ENCODE data around the gene GCN1. TPM values are rescaled to one million over a fixed set of nuclear protein-coding genes. Genes with fewer than 3 reads are reported as not detected.
A peak's percentile ranks its signal among the peaks of the same experiment; 100 is the strongest.

Gene GCN1
- total RNA-seq (10 to 100 TPM; 49.1 to 53.4 TPM), polyA plus RNA-seq (ENCODE audit: insufficient read length in 2 of 2) (10 to 100 TPM; 39.2 to 49.4 TPM)
- long read RNA-seq, donor 1, full-length matches to known transcripts = 1 of 7 reads
- long read RNA-seq, donor 1, partial matches to known transcripts = 6 of 7 reads
- long read RNA-seq, donor 1, other reads (novel, unspliced or antisense) = 0 of 7 reads
- long read RNA-seq, donor 2 = 0 reads
- long read RNA-seq, donor 3 = 0 reads
- long read RNA-seq, donor 4, full-length matches to known transcripts = 3 of 12 reads
- long read RNA-seq, donor 4, partial matches to known transcripts = 9 of 12 reads
- long read RNA-seq, donor 4, other reads (novel, unspliced or antisense) = 0 of 12 reads

- Histone ChIP-seq H3K4me1 (ENCODE audit: control insufficient read depth, insufficient read depth, low read length) (peaks cover 28% of the 10 kb centered on the region), H3K9me3 (ENCODE audit: control insufficient read depth, insufficient read depth, low read length) (no peaks in the 10 kb centered on the region), H3K27ac (ENCODE audit: low read depth, low read length) (peak within 1 kb of the TSS; percentile 79), H3K4me3 (ENCODE audit: low read depth, low read length) (peak within 1 kb of the TSS; percentile 65), H3K36me3 (ENCODE audit: control insufficient read depth, insufficient read depth, low read length) (peaks cover 40% of the 10 kb centered on the region), H3K27me3 (ENCODE audit: control insufficient read depth, insufficient read depth, low read length) (no peaks in the 10 kb centered on the region)
- WGBS (ENCODE audit: insufficient coverage) = 3% methylated on average over 53 of the region's 62 CpGs
- DNase-seq (ENCODE audit: low read depth in 4 of 6, low spot score in 6 of 6) = peak; percentile 57 to 92 (median 72)
These were observed at the start of gene GCN1 for GRCh38 chr12:120194534-120195395. TSS of gene GCN1 (minus strand) at chr12:120194715. CDS start at chr12:120194697, 18 bp downstream.

GRCh38 chr12:120242971-120243699, 48.6 kb upstream of the GCN1 start:
- no peak overlapping the region for H3K27ac ChIP-seq (ENCODE audit: low read depth, low read length)
- 100% methylated on average over 2 of the region's 8 CpGs for WGBS (ENCODE audit: insufficient coverage)
- H3K27me3 ChIP-seq (ENCODE audit: control insufficient read depth, insufficient read depth, low read length) = no peaks in the 10 kb centered on the region

GRCh38 chr12:120242275-120242799, 47.8 kb upstream of the GCN1 start:
- H3K36me3 ChIP-seq (ENCODE audit: control insufficient read depth, insufficient read depth, low read length) = peaks cover 3% of the 10 kb centered on the region
- H3K4me3 ChIP-seq (ENCODE audit: low read depth, low read length) = no peak overlapping the region
- 74% methylated on average over 5 of the region's 9 CpGs for WGBS (ENCODE audit: insufficient coverage)
- H3K27me3 ChIP-seq (ENCODE audit: control insufficient read depth, insufficient read depth, low read length) = no peaks in the 10 kb centered on the region
- peak overlapping the region; percentile 6 for H3K27ac ChIP-seq (ENCODE audit: low read depth, low read length)
- DNase-seq (ENCODE audit: low read depth in 4 of 6, low spot score in 6 of 6) = no peak
- H3K9me3 ChIP-seq (ENCODE audit: control insufficient read depth, insufficient read depth, low read length) = no peaks in the 10 kb centered on the region
- H3K4me1 ChIP-seq (ENCODE audit: control insufficient read depth, insufficient read depth, low read length) = peaks cover 45% of the 10 kb centered on the region

More at GRCh38 chr12:120242971-120243699, 48.6 kb upstream of the GCN1 start:
- Histone ChIP-seq H3K4me1 (ENCODE audit: control insufficient read depth, insufficient read depth, low read length) (peaks cover 39% of the 10 kb centered on the region), H3K4me3 (ENCODE audit: low read depth, low read length) (no peak overlapping the region), H3K36me3 (ENCODE audit: control insufficient read depth, insufficient read depth, low read length) (peaks cover 2% of the 10 kb centered on the region), H3K9me3 (ENCODE audit: control insufficient read depth, insufficient read depth, low read length) (no peaks in the 10 kb centered on the region)
- no peak for DNase-seq (ENCODE audit: low read depth in 4 of 6, low spot score in 6 of 6)

GRCh38 chr12:120241561-120242274, 47.2 kb upstream of the GCN1 start:
- WGBS (ENCODE audit: insufficient coverage) = 51% methylated on average over 8 of the region's 9 CpGs
- no peak for DNase-seq (ENCODE audit: low read depth in 4 of 6, low spot score in 6 of 6)
- H3K36me3 ChIP-seq (ENCODE audit: control insufficient read depth, insufficient read depth, low read length) = peaks cover 3% of the 10 kb centered on the region
- peaks cover 46% of the 10 kb centered on the region for H3K4me1 ChIP-seq (ENCODE audit: control insufficient read depth, insufficient read depth, low read length)
- H3K9me3 ChIP-seq (ENCODE audit: control insufficient read depth, insufficient read depth, low read length) = no peaks in the 10 kb centered on the region
- H3K4me3 ChIP-seq (ENCODE audit: low read depth, low read length) = no peak overlapping the region
- H3K27ac ChIP-seq (ENCODE audit: low read depth, low read length) = peak overlapping the region; percentile 6
- no peaks in the 10 kb centered on the region for H3K27me3 ChIP-seq (ENCODE audit: control insufficient read depth, insufficient read depth, low read length)

- no peak overlapping the region for H3K4me3 ChIP-seq (ENCODE audit: low read depth, low read length)
- H3K36me3 ChIP-seq (ENCODE audit: control insufficient read depth, insufficient read depth, low read length) = peaks cover 3% of the 10 kb centered on the region
- peaks cover 56% of the 10 kb centered on the region for H3K4me1 ChIP-seq (ENCODE audit: control insufficient read depth, insufficient read depth, low read length)
- H3K9me3 ChIP-seq (ENCODE audit: control insufficient read depth, insufficient read depth, low read length) = no peaks in the 10 kb centered on the region
- no peaks in the 10 kb centered on the region for H3K27me3 ChIP-seq (ENCODE audit: control insufficient read depth, insufficient read depth, low read length)
- H3K27ac ChIP-seq (ENCODE audit: low read depth, low read length) = peak overlapping the region; percentile 61
- WGBS (ENCODE audit: insufficient coverage) = 76% methylated on average over 5 of the region's 5 CpGs
- DNase-seq (ENCODE audit: low read depth in 4 of 6, low spot score in 6 of 6) = no peak
These were observed 45.9 kb upstream of the GCN1 start for GRCh38 chr12:120240495-120240833.

- 100% methylated on average over 2 of the region's 2 CpGs for WGBS (ENCODE audit: insufficient coverage)
- Histone ChIP-seq H3K27me3 (ENCODE audit: control insufficient read depth, insufficient read depth, low read length) (no peaks in the 10 kb centered on the region), H3K9me3 (ENCODE audit: control insufficient read depth, insufficient read depth, low read length) (no peaks in the 10 kb centered on the region), H3K4me3 (ENCODE audit: low read depth, low read length) (no peak overlapping the region), H3K36me3 (ENCODE audit: control insufficient read depth, insufficient read depth, low read length) (peaks cover 3% of the 10 kb centered on the region), H3K27ac (ENCODE audit: low read depth, low read length) (no peak overlapping the region), H3K4me1 (ENCODE audit: control insufficient read depth, insufficient read depth, low read length) (peaks cover 57% of the 10 kb centered on the region)
- no peak for DNase-seq (ENCODE audit: low read depth in 4 of 6, low spot score in 6 of 6)
These were observed 45.4 kb upstream of the GCN1 start for GRCh38 chr12:120239776-120240494.

GRCh38 chr12:120238839-120239445, 44.4 kb upstream of the GCN1 start:
- Histone ChIP-seq H3K9me3 (ENCODE audit: control insufficient read depth, insufficient read depth, low read length) (no peaks in the 10 kb centered on the region), H3K4me1 (ENCODE audit: control insufficient read depth, insufficient read depth, low read length) (peaks cover 65% of the 10 kb centered on the region), H3K36me3 (ENCODE audit: control insufficient read depth, insufficient read depth, low read length) (peaks cover 3% of the 10 kb centered on the region), H3K4me3 (ENCODE audit: low read depth, low read length) (no peak overlapping the region), H3K27ac (ENCODE audit: low read depth, low read length) (peak overlapping the region; percentile 70), H3K27me3 (ENCODE audit: control insufficient read depth, insufficient read depth, low read length) (no peaks in the 10 kb centered on the region)
- DNase-seq (ENCODE audit: low read depth in 4 of 6, low spot score in 6 of 6) = no peak
- 93% methylated on average over 10 of the region's 12 CpGs for WGBS (ENCODE audit: insufficient coverage)

GRCh38 chr12:120238217-120238616, 43.7 kb upstream of the GCN1 start:
- peaks cover 3% of the 10 kb centered on the region for H3K36me3 ChIP-seq (ENCODE audit: control insufficient read depth, insufficient read depth, low read length)
- H3K4me1 ChIP-seq (ENCODE audit: control insufficient read depth, insufficient read depth, low read length) = peaks cover 71% of the 10 kb centered on the region

More at GRCh38 chr12:120238217-120238616, 43.7 kb upstream of the GCN1 start:
- peak overlapping the region; percentile 70 for H3K27ac ChIP-seq (ENCODE audit: low read depth, low read length)
- no peaks in the 10 kb centered on the region for H3K27me3 ChIP-seq (ENCODE audit: control insufficient read depth, insufficient read depth, low read length)
- no peak for DNase-seq (ENCODE audit: low read depth in 4 of 6, low spot score in 6 of 6)
- no peak overlapping the region for H3K4me3 ChIP-seq (ENCODE audit: low read depth, low read length)
- 62% methylated on average over 5 of the region's 9 CpGs for WGBS (ENCODE audit: insufficient coverage)
- H3K9me3 ChIP-seq (ENCODE audit: control insufficient read depth, insufficient read depth, low read length) = no peaks in the 10 kb centered on the region

Data from spinal cord (tissue), 10 donors.